Hematopoietic multipotent progenitor cell treated with erythropoietin and hydrocortisone succinate and interleukin-3 and kit ligand, for 17 days (in vitro differentiated cells): Measurements from ENCODE around the gene MESP2.
A peak's percentile ranks its signal among the peaks of the same experiment; 100 is the strongest.

Source experiments
- DNase-seq: peaks from one replicate; pipeline ENCODE4 v3.0.0-alpha.2; 2015; ENCODE audit warnings: low spot score

Gene MESP2, protein sequence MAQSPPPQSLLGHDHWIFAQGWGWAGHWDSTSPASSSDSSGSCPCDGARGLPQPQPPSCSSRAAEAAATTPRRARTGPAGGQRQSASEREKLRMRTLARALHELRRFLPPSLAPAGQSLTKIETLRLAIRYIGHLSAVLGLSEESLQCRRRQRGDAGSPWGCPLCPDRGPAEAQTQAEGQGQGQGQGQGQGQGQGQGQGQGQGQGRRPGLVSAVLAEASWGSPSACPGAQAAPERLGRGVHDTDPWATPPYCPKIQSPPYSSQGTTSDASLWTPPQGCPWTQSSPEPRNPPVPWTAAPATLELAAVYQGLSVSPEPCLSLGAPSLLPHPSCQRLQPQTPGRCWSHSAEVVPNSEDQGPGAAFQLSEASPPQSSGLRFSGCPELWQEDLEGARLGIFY

GRCh38 chr15:89776274-89777072 lies at the start of gene MESP2:
Gene MESP2 (plus strand): TSS chr15:89776332. CDS start chr15:89776358, 26 bp downstream.
- DNase-seq = peak; percentile 49

DNA sequence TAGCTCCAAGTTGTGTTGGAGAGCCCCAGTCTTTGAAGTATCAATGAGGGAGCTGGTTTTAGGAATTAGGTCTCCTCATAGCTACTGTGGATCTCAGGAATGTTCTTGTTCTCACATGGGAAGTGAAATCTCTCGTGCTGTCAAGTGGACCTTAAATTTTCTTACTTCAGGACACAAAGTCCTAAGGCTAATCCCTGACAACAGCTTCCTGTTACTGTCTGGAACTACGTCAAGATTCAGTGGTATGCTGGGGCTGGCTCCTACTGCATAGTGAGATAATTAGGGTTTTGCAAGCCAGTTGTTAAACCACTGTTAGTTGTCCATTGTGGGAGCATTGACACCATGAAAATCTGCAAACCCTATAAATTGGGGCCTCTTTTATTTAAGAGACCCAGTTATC lies 47.9 kb upstream of the MESP2 start:
- DNase-seq = no peak

DNA sequence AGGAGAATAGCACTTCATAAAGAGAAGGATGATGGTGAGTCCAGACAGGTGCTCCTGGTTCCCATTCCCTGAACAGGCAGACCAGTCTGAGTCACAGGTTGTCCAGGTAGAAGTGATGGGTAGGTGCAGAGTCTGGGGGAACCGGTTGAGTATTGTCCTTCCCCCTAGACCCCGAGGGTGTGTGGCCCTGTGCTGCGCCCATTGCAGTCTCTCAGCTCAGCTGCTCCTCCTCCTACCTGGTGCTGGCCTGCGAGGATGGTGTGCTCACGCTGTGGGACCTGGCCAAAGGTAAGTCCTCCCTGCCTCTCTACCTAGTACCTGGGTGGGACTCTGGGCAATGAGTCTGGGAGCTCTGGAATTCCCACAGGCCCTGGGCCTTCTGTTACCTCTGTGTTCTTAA lies 44.9 kb upstream of the MESP2 start:
- no peak for DNase-seq

GRCh38 chr15:89732451-89733172 lies 43.5 kb upstream of the MESP2 start:
- no peak for DNase-seq

GRCh38 chr15:89735773-89736172 lies 40.4 kb upstream of the MESP2 start:
- DNase-seq = no peak

DNA sequence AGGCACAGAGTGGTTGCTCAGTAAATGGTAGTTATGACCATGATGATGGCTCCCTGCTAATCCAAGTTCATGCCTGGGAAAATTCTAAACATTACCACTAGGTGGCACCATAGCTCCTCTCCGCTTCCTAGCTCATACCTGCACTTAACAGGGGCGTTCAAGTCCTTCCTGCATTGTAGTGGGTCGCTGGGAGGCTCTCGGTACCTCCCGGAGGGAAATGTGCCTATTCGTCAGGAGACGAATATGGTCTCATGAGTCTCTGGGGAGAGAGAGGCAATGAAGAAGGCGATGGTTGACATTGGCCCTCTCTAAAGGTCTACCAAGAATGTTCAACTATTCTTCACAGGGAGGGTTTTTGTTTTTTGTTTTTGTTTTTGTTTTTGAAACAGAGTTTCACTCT lies 36.0 kb upstream of the MESP2 start:
- DNase-seq = peak; percentile 74

GRCh38 chr15:89743011-89743410 lies 33.1 kb upstream of the MESP2 start:
- no peak for DNase-seq

GRCh38 chr15:89743594-89743993 lies 32.5 kb upstream of the MESP2 start:
- DNase-seq = no peak

GRCh38 chr15:89745131-89745530 lies 31.0 kb upstream of the MESP2 start:
- DNase-seq = no peak

- no peak for DNase-seq
Measured at GRCh38 chr15:89745768-89746167, 30.4 kb upstream of the MESP2 start.

- no peak for DNase-seq
Measured at GRCh38 chr15:89746386-89746780, 29.7 kb upstream of the MESP2 start.

- no peak for DNase-seq
Measured at GRCh38 chr15:89747708-89748682, 28.1 kb upstream of the MESP2 start.

DNA sequence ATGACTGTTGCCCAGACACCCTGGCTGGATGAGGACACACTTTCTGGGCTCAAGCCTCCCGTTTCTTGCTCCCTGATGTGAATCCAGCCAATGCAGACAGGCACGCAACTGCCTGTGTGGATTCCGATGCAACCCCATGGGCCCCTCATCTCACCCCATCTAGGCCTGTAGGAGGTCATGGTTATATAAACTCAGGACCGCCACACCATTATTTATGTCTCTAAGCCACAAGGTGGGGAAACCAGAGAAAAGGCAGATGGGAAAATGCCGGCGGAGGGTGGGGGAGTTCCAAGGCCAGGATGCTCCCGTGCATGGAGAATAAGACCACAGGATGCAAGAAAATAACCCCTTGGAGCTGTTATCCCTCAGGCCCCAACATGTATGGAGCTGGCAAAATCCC lies 27.1 kb upstream of the MESP2 start:
- no peak for DNase-seq

GRCh38 chr15:89749526-89749925 lies 26.6 kb upstream of the MESP2 start:
- DNase-seq = no peak

DNA sequence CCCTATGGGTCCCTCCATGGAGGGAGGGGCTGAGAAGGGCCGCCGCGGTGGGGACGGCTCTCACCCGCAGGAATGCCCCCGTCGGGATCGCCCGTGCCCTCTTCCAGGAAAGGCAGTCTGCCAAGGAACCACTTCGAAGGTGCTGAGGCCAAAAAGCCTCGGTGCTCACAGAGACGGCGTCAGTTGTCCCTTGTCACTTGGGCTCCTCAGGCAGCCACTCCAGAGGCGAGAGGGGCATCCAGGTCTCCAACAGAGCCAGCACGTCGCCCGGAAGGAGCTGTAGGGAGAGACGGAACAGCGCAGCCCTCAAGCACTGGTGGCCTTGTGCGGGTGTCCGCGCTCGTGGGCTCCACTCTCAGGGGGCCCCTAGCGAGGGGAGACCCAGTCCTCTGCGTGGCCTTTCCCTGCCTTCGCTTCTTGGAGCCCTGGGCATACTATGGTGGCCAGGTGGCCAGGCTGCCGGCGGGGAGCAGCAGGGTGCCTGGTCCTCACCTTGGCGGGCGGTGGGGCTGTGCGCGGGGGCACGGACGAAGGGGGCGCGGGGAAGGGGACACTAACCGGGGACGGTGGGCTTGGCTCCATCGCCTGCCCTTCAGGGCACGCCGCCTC lies 26.1 kb upstream of the MESP2 start:
- DNase-seq = no peak

GRCh38 chr15:89750560-89751542 lies 25.3 kb upstream of the MESP2 start, which contains the start of gene MESP1:
Gene MESP1 (minus strand): TSS chr15:89751249. CDS start chr15:89751231, 18 bp downstream.
- DNase-seq = peak; percentile 85

GRCh38 chr15:89751748-89752147 lies 24.4 kb upstream of the MESP2 start:
- DNase-seq = no peak

GRCh38 chr15:89753855-89754254 lies 22.3 kb upstream of the MESP2 start:
- no peak for DNase-seq

GRCh38 chr15:89754361-89755154 lies 21.6 kb upstream of the MESP2 start:
- DNase-seq = no peak
